HEK293 (cell line): ENCODE data around the gene PGGHG.

Experiments
- EGR2 ChIP-seq: fragments of 450-650 bp; formaldehyde crosslinking; IDR thresholded peaks from 2 replicates; pipeline ENCODE4 v1.5.1; 2016; ENCODE audit warnings: low read depth, missing biosample characterization, missing genetic modification characterization
- TCF7L2 ChIP-seq: IDR thresholded peaks from 2 replicates; pipeline ENCODE4 v1.6.1; 2011; ENCODE audit warnings: low read depth, mild to moderate bottlenecking, inconsistent platforms, low read length, moderate library complexity, borderline replicate concordance
- YY1 ChIP-seq: fragments of 450-650 bp; formaldehyde crosslinking; IDR thresholded peaks from 2 replicates; pipeline ENCODE4 v1.5.1; 2018; ENCODE audit warnings: missing biosample characterization, missing genetic modification characterization
- ZFP3 ChIP-seq: fragments of 450-650 bp; formaldehyde crosslinking; IDR thresholded peaks from 2 replicates; pipeline ENCODE4 v1.5.1; 2016; ENCODE audit warnings: low read depth, missing biosample characterization, missing genetic modification characterization
- ZNF175 ChIP-seq: fragments of 450-650 bp; formaldehyde crosslinking; IDR thresholded peaks from 2 replicates; pipeline ENCODE4 v1.5.1; 2016; ENCODE audit warnings: missing biosample characterization, missing genetic modification characterization
- TF ChIP-seq, protein P1 (sequence below): fragments of 450-650 bp; formaldehyde crosslinking; IDR thresholded peaks from 2 replicates; pipeline ENCODE4 v1.5.1; 2016; ENCODE audit warnings: missing biosample characterization, missing genetic modification characterization
- TF ChIP-seq, protein P2 (sequence below): fragments of 450-650 bp; formaldehyde crosslinking; IDR thresholded peaks from 2 replicates; pipeline ENCODE4 v1.5.1; 2016; ENCODE audit warnings: missing biosample characterization, missing genetic modification characterization
- TF ChIP-seq, protein P3 (sequence below): fragments of 450-650 bp; formaldehyde crosslinking; IDR thresholded peaks from 2 replicates; pipeline ENCODE4 v1.5.1; 2016; ENCODE audit warnings: missing biosample characterization, missing genetic modification characterization
- TF ChIP-seq, protein P4 (sequence below): fragments of 450-650 bp; formaldehyde crosslinking; IDR thresholded peaks from 2 replicates; pipeline ENCODE4 v1.5.1; 2016; ENCODE audit warnings: missing biosample characterization, missing genetic modification characterization
- TF ChIP-seq, protein P5 (sequence below): fragments of 450-650 bp; formaldehyde crosslinking; IDR thresholded peaks from 2 replicates; pipeline ENCODE4 v1.5.1; 2016; ENCODE audit warnings: missing biosample characterization, missing genetic modification characterization, low read depth

DNA sequence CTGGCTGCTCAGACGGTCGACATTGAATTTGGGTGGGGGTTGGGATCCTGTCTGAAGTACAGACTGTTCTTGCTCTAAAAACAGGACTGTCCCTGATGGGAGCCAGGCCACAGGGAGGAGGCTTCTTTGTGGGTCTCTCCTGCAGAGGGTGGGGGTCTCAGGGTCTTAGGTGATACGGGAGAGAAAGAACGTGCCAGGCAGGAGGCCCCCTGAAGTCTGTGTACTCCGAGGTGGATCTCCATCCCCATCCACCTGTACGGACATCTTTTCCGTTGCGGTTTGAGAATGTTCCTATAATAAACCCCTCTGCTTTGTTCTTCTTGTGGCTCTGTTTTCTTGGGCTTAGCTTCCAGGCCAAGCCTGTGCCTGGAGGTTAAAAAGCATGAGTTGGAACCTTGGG, 36.3 kb upstream of the PGGHG start:
- TF ChIP-seq, protein P1, sequence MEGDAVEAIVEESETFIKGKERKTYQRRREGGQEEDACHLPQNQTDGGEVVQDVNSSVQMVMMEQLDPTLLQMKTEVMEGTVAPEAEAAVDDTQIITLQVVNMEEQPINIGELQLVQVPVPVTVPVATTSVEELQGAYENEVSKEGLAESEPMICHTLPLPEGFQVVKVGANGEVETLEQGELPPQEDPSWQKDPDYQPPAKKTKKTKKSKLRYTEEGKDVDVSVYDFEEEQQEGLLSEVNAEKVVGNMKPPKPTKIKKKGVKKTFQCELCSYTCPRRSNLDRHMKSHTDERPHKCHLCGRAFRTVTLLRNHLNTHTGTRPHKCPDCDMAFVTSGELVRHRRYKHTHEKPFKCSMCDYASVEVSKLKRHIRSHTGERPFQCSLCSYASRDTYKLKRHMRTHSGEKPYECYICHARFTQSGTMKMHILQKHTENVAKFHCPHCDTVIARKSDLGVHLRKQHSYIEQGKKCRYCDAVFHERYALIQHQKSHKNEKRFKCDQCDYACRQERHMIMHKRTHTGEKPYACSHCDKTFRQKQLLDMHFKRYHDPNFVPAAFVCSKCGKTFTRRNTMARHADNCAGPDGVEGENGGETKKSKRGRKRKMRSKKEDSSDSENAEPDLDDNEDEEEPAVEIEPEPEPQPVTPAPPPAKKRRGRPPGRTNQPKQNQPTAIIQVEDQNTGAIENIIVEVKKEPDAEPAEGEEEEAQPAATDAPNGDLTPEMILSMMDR: no peak
- TF ChIP-seq YY1 (tag by site-specific recombination): no peak
- TF ChIP-seq, protein P2, sequence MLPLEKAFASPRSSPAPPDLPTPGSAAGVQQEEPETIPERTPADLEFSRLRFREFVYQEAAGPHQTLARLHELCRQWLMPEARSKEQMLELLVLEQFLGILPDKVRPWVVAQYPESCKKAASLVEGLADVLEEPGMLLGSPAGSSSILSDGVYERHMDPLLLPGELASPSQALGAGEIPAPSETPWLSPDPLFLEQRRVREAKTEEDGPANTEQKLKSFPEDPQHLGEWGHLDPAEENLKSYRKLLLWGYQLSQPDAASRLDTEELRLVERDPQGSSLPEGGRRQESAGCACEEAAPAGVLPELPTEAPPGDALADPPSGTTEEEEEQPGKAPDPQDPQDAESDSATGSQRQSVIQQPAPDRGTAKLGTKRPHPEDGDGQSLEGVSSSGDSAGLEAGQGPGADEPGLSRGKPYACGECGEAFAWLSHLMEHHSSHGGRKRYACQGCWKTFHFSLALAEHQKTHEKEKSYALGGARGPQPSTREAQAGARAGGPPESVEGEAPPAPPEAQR (tag by site-specific recombination): no peak
- TF ChIP-seq EGR2: no peak
- TF ChIP-seq, protein P3, sequence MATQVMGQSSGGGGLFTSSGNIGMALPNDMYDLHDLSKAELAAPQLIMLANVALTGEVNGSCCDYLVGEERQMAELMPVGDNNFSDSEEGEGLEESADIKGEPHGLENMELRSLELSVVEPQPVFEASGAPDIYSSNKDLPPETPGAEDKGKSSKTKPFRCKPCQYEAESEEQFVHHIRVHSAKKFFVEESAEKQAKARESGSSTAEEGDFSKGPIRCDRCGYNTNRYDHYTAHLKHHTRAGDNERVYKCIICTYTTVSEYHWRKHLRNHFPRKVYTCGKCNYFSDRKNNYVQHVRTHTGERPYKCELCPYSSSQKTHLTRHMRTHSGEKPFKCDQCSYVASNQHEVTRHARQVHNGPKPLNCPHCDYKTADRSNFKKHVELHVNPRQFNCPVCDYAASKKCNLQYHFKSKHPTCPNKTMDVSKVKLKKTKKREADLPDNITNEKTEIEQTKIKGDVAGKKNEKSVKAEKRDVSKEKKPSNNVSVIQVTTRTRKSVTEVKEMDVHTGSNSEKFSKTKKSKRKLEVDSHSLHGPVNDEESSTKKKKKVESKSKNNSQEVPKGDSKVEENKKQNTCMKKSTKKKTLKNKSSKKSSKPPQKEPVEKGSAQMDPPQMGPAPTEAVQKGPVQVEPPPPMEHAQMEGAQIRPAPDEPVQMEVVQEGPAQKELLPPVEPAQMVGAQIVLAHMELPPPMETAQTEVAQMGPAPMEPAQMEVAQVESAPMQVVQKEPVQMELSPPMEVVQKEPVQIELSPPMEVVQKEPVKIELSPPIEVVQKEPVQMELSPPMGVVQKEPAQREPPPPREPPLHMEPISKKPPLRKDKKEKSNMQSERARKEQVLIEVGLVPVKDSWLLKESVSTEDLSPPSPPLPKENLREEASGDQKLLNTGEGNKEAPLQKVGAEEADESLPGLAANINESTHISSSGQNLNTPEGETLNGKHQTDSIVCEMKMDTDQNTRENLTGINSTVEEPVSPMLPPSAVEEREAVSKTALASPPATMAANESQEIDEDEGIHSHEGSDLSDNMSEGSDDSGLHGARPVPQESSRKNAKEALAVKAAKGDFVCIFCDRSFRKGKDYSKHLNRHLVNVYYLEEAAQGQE (tag by site-specific recombination): no peak
- TF ChIP-seq ZFP3 (tag by site-specific recombination): no peak
- TF ChIP-seq ZNF175 (tag by site-specific recombination): no peak
- TF ChIP-seq, protein P4, sequence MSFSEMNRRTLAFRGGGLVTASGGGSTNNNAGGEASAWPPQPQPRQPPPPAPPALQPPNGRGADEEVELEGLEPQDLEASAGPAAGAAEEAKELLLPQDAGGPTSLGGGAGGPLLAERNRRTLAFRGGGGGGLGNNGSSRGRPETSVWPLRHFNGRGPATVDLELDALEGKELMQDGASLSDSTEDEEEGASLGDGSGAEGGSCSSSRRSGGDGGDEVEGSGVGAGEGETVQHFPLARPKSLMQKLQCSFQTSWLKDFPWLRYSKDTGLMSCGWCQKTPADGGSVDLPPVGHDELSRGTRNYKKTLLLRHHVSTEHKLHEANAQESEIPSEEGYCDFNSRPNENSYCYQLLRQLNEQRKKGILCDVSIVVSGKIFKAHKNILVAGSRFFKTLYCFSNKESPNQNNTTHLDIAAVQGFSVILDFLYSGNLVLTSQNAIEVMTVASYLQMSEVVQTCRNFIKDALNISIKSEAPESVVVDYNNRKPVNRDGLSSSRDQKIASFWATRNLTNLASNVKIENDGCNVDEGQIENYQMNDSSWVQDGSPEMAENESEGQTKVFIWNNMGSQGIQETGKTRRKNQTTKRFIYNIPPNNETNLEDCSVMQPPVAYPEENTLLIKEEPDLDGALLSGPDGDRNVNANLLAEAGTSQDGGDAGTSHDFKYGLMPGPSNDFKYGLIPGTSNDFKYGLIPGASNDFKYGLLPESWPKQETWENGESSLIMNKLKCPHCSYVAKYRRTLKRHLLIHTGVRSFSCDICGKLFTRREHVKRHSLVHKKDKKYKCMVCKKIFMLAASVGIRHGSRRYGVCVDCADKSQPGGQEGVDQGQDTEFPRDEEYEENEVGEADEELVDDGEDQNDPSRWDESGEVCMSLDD (tag by site-specific recombination): no peak
- no peak for TF ChIP-seq TCF7L2
- TF ChIP-seq, protein P5, sequence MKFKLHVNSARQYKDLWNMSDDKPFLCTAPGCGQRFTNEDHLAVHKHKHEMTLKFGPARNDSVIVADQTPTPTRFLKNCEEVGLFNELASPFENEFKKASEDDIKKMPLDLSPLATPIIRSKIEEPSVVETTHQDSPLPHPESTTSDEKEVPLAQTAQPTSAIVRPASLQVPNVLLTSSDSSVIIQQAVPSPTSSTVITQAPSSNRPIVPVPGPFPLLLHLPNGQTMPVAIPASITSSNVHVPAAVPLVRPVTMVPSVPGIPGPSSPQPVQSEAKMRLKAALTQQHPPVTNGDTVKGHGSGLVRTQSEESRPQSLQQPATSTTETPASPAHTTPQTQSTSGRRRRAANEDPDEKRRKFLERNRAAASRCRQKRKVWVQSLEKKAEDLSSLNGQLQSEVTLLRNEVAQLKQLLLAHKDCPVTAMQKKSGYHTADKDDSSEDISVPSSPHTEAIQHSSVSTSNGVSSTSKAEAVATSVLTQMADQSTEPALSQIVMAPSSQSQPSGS (tag by site-specific recombination): no peak
